A172 (cell line): ENCODE results near the gene RCC2. TPM values are rescaled to one million over a fixed set of nuclear protein-coding genes. Genes with fewer than 3 reads are reported as not detected.
"Not testable (repeated sequence)": the region's sequence is repeated elsewhere in the genome, so short reads cannot be mapped to it uniquely, and the experiment has no call there.

Experiments
- DNase-seq: peaks from one replicate; pipeline ENCODE4 v3.0.0-alpha.2; 2015; ENCODE audit warnings: low spot score
- total RNA-seq: library from RNA; depleted of rRNA; stranded (reverse); fragments of >200 nt; shearing (Covaris generic); gene quantifications from 2 replicates; pipeline ENCODE4 v1.2.3, GENCODE V29; 2014

The RCC2 gene
- total RNA-seq, 1 experiment from 2014 or later, result 37.6 TPM

- DNase-seq, result no peak
Measured at GRCh38 chr1:17419626-17420328, 19.7 kb downstream of the RCC2 start.

- DNase-seq, result no peak
Measured at GRCh38 chr1:17416389-17416788, 23.1 kb downstream of the RCC2 start.

- DNase-seq, result no peak
Measured at GRCh38 chr1:17414022-17414421, 25.5 kb downstream of the RCC2 start.

GRCh38 chr1:17412093-17412870 lies 27.2 kb downstream of the RCC2 start:
- no peak for DNase-seq

- DNase-seq, result no peak
Measured at GRCh38 chr1:17409391-17409811, 30.1 kb downstream of the RCC2 start.

- peak; percentile 54 for DNase-seq
Measured at GRCh38 chr1:17407786-17408514, 31.5 kb downstream of the RCC2 start.

- not testable (repeated sequence) for DNase-seq
Measured at GRCh38 chr1:17406760-17407475, 32.6 kb downstream of the RCC2 start.

- peak; percentile 25 for DNase-seq
Measured at GRCh38 chr1:17405898-17406759, 33.3 kb downstream of the RCC2 start.

- no peak for DNase-seq
Measured at GRCh38 chr1:17404820-17405219, 34.7 kb downstream of the RCC2 start.

GRCh38 chr1:17404034-17404684 lies 35.3 kb downstream of the RCC2 start:
- DNase-seq, result no peak

GRCh38 chr1:17403081-17403480 lies 36.4 kb downstream of the RCC2 start:
- no peak for DNase-seq

GRCh38 chr1:17401841-17402240 lies 37.6 kb downstream of the RCC2 start:
- no peak for DNase-seq

GRCh38 chr1:17400725-17401341 lies 38.6 kb downstream of the RCC2 start:
- no peak for DNase-seq

- no peak for DNase-seq
Measured at GRCh38 chr1:17397910-17398695, 41.4 kb downstream of the RCC2 start.

- no peak for DNase-seq
Measured at GRCh38 chr1:17393230-17393629, 46.2 kb downstream of the RCC2 start.

GRCh38 chr1:17392199-17392740 lies 47.2 kb downstream of the RCC2 start:
- DNase-seq, result no peak

GRCh38 chr1:17381161-17381560 lies 58.3 kb downstream of the RCC2 start:
- DNase-seq, result no peak

GRCh38 chr1:17377325-17377953 lies 62.0 kb downstream of the RCC2 start:
- DNase-seq, result no peak
